ENCODE measurements around the gene CTNNB1. TPM values are rescaled to one million over a fixed set of nuclear protein-coding genes. Genes with fewer than 3 reads are reported as not detected.

Gene CTNNB1
- total and polyA plus RNA-seq, 2 of the 13 experiments (the other 11 are each of a cell fraction or from before 2014, with no cell fraction given) = 398 to 489 TPM

DNA sequence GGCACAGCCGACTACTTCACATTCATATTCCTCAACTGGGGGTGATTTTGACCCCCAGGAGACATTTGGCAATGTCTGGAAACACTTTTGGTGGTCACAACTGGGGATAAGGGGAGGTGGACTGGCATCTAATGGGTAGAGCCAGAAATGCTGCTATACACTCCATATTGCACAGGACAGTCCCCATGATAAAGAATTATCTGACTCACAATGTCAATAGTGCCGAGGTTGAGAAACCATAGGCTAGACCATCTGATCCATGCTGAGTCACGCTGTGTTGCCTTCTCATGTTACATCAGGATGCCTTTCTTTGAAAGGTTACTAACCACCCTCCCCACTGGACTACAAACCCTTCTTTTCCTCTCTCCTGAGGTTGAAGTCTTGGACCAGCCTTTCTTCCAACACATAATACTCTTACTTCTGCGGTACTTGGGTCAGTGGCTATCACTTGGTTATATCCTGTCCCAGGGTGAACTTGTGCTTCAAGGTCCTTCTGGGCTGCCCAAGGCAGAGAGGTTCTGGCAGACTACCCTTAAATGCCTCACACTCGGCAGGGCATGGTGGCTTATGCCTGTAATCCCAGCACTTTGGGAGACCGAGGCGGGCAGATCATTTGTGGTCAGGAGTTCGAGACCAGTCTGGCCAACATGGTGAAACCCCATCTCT, 68.8 kb downstream of the CTNNB1 start (continued):
- no peak for TF ChIP-seq ZNF484 (CRISPR knock-in tag; IDR thresholded peaks at IDR 0.05; ENCODE audit: borderline replicate concordance, low read depth)
- TF ChIP-seq RAD51 (IDR thresholded peaks at IDR 0.05; ENCODE audit: borderline replicate concordance) = peak; percentile 16; the same call in 1 of the 2 replicates
- TF ChIP-seq ZFX (CRISPR knock-in tag; IDR thresholded peaks at IDR 0.05; ENCODE audit: low read depth) = peak; percentile 47; the same call in 1 of the 2 replicates
- no peak for TF ChIP-seq THYN1 (CRISPR knock-in tag; IDR thresholded peaks at IDR 0.05; ENCODE audit: borderline replicate concordance, low read depth)
- TF ChIP-seq SMARCC2 (IDR thresholded peaks at IDR 0.05) = peak; percentile 80; the same call in 1 of the 2 replicates
- peak; percentile 93 for TF ChIP-seq KLF11 (CRISPR knock-in tag; IDR thresholded peaks at IDR 0.05)
- TF ChIP-seq AGO2 (optimal IDR thresholded peaks at IDR 0.05; ENCODE audit: low read depth, low read length) = no peak
- TF ChIP-seq, protein P1, sequence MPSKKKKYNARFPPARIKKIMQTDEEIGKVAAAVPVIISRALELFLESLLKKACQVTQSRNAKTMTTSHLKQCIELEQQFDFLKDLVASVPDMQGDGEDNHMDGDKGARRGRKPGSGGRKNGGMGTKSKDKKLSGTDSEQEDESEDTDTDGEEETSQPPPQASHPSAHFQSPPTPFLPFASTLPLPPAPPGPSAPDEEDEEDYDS (CRISPR knock-in tag; IDR thresholded peaks at IDR 0.05) = peak; percentile 75; the same call in 1 of the 2 replicates
- peak; percentile 66; the same call in 1 of the 2 replicates for TF ChIP-seq MYNN (CRISPR knock-in tag; IDR thresholded peaks at IDR 0.05; ENCODE audit: low read depth)
- TF ChIP-seq ZNF607 (CRISPR knock-in tag; IDR thresholded peaks at IDR 0.05; ENCODE audit: borderline replicate concordance) = no peak
- peak; percentile 93; the same call in 1 of the 2 replicates for TF ChIP-seq ZFP1 (CRISPR knock-in tag; IDR thresholded peaks at IDR 0.05)
- TF ChIP-seq, protein P2, sequence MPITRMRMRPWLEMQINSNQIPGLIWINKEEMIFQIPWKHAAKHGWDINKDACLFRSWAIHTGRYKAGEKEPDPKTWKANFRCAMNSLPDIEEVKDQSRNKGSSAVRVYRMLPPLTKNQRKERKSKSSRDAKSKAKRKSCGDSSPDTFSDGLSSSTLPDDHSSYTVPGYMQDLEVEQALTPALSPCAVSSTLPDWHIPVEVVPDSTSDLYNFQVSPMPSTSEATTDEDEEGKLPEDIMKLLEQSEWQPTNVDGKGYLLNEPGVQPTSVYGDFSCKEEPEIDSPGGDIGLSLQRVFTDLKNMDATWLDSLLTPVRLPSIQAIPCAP (CRISPR knock-in tag; IDR thresholded peaks at IDR 0.05; ENCODE audit: low read depth) = no peak
- no peak for TF ChIP-seq ZNF558 (CRISPR knock-in tag; IDR thresholded peaks at IDR 0.05; ENCODE audit: borderline replicate concordance)
- TF ChIP-seq YEATS2 (CRISPR knock-in tag; IDR thresholded peaks at IDR 0.05; ENCODE audit: borderline replicate concordance) = peak; percentile 82; the same call in 1 of the 2 replicates
- no peak for TF ChIP-seq ZNF737 (CRISPR knock-in tag; IDR thresholded peaks at IDR 0.05; ENCODE audit: borderline replicate concordance)
- TF ChIP-seq, protein P3, sequence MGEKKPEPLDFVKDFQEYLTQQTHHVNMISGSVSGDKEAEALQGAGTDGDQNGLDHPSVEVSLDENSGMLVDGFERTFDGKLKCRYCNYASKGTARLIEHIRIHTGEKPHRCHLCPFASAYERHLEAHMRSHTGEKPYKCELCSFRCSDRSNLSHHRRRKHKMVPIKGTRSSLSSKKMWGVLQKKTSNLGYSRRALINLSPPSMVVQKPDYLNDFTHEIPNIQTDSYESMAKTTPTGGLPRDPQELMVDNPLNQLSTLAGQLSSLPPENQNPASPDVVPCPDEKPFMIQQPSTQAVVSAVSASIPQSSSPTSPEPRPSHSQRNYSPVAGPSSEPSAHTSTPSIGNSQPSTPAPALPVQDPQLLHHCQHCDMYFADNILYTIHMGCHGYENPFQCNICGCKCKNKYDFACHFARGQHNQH (CRISPR knock-in tag; IDR thresholded peaks at IDR 0.05) = peak; percentile 94
- peak; percentile 89 for TF ChIP-seq KDM1A (CRISPR knock-in tag; IDR thresholded peaks at IDR 0.05)
- peak; percentile 93; the same call in 1 of the 2 replicates for TF ChIP-seq ZBTB20 (CRISPR knock-in tag; IDR thresholded peaks at IDR 0.05; ENCODE audit: borderline replicate concordance, low read depth)
- no peak for TF ChIP-seq NKX3-1 (CRISPR knock-in tag; IDR thresholded peaks at IDR 0.05)
- no peak for TF ChIP-seq ADNP (CRISPR knock-in tag; IDR thresholded peaks at IDR 0.05)
- no peak for TF ChIP-seq PAX8 (CRISPR knock-in tag; IDR thresholded peaks at IDR 0.05; ENCODE audit: borderline replicate concordance)
- TF ChIP-seq HOXD1 (CRISPR knock-in tag; IDR thresholded peaks at IDR 0.05) = no peak
- no peak for TF ChIP-seq EEA1 (CRISPR knock-in tag; IDR thresholded peaks at IDR 0.05; ENCODE audit: borderline replicate concordance)
- TF ChIP-seq NCOA2 (CRISPR knock-in tag; IDR thresholded peaks at IDR 0.05) = peak; percentile 95
- TF ChIP-seq ZNF720 (CRISPR knock-in tag; IDR thresholded peaks at IDR 0.05) = no peak
- peak; percentile 72; the same call in 1 of the 2 replicates for TF ChIP-seq ZNF782 (CRISPR knock-in tag; IDR thresholded peaks at IDR 0.05; ENCODE audit: borderline replicate concordance)
- no peak for TF ChIP-seq SATB2 (CRISPR knock-in tag; IDR thresholded peaks at IDR 0.05)
- TF ChIP-seq PLRG1 (conservative IDR thresholded peaks at IDR 0.05) = no peak
- no peak for TF ChIP-seq YEATS4 (CRISPR knock-in tag; IDR thresholded peaks at IDR 0.05; ENCODE audit: borderline replicate concordance)
- TF ChIP-seq FOSL2 (CRISPR knock-in tag; IDR thresholded peaks at IDR 0.05) = peak; percentile 100
- TF ChIP-seq MLLT10 (CRISPR knock-in tag; IDR thresholded peaks at IDR 0.05) = no peak
- TF ChIP-seq SOX6 (IDR thresholded peaks at IDR 0.05) = no peak
- TF ChIP-seq SOX6 (CRISPR knock-in tag; IDR thresholded peaks at IDR 0.05) = peak; percentile 89

Data from HepG2 (cell line).